Stimulated activated CD8-positive, alpha-beta memory T cell treated with anti-CD3 and anti-CD28 coated beads, Interleukin-2, amount 100 ng/mL, for 48 hours (primary cell): ENCODE results near the gene PRAMEF5.
"Not testable (repeated sequence)": the region's sequence is repeated elsewhere in the genome, so short reads cannot be mapped to it uniquely, and the experiment has no call there.

Experiments used
- DNase-seq, 2 donors: peaks; one replicate each; pipeline ENCODE4 v3.0.0-alpha.2; 2020; ENCODE audit warnings: low read depth in 2 of 2

The PRAMEF5 gene

DNA sequence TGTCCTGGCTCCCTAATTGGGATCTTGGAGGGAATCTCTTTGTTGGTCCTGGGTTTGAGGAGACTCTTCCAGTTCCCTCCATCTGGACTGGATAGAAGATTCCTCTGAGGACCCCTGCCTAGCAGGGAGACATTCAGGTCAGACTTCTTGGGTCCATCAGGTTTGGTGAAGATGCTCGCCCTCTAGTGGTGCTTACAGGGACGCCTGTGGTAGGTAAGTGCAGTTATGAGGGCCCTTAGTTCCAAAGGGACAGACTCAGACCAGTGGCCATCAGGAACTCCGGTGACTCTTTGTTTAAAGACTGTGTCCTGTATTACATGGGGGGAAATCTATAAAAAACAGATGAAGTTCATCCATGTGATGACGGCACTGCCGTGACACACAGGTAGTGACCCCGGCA lies 23.0 kb downstream of the PRAMEF5 start:
- DNase-seq = not testable (repeated sequence)

DNA sequence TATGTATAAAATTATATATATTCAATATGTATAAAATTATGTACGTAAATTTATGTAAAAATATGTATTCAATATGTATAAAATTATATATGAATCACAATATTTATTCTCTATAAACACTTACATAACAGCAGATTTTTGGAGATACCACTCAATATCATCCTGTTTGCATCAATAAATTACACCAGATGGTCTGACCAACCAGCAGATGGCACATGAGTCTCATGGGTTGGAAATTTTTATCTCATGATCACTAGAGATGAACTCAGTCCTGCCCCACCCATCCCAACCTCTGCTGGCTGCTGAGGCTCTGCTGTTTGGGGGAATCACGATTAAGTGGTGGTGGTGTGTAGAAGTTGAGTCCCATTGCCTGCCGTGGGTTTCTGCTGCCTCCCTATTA lies 25.6 kb downstream of the PRAMEF5 start:
- DNase-seq = not testable (repeated sequence)

- not testable (repeated sequence) for DNase-seq
Observed at GRCh38 chr1:13285037-13285436, 31.0 kb downstream of the PRAMEF5 start, which contains the start of gene PRAMEF8. Gene PRAMEF8 (minus strand): TSS chr1:13285137. CDS start chr1:13284091, 1,046 bp downstream.

- not testable (repeated sequence) for DNase-seq
Observed at GRCh38 chr1:13289030-13289429, 35.0 kb downstream of the PRAMEF5 start.

DNA sequence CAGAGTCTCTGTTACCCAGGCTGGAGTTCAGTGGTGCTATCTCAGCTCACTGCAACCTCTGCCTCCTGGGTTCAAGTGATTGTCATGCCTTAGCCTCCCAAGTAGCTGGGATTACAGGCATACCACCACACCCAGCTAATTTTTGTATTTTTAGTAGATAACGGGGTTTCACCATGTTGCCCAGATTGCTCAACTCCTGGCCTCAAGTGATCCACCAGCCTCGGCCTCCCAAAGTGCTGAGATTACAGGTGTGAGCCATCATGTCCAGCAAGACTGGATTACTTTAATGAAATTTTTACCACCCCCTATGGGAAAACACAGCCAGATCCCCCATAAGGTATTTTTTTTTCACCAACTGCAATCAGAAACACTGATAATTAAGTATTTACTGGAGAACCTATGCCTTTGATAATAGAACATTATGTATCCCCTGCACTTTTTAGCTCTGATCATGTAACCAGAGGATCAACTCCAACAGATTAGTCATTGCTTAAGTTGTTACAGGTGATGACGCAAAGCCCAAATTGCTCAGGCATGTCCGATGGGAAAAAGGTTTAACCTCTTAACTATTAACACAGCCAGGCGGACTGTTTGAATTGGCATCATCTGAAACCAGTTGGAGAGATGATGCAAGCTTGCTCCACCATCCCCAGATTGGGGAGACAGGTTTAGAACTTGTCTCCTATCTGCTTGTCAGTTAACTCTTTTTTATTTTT lies 43.4 kb downstream of the PRAMEF5 start:
- DNase-seq = not testable (repeated sequence)

DNA sequence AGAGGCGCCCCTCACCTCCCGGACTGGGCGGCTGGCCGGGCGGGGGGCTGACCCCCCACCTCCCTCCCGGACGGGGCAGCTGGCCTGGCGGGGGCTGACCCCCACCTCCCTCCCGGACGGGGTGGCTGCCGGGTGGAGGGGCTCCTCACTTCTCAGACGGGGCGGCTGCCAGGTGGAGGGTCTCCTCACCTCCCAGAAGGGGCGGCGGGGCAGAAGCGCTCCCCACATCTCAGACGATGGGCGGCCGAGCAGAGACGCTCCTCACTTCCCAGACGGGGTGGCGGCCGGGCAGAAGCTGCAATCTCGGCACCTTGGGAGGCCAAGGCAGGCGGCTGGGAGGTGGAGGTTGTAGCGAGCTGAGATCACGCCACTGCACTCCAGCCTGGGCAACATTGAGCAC lies 44.7 kb downstream of the PRAMEF5 start:
- DNase-seq = not testable (repeated sequence)

DNA sequence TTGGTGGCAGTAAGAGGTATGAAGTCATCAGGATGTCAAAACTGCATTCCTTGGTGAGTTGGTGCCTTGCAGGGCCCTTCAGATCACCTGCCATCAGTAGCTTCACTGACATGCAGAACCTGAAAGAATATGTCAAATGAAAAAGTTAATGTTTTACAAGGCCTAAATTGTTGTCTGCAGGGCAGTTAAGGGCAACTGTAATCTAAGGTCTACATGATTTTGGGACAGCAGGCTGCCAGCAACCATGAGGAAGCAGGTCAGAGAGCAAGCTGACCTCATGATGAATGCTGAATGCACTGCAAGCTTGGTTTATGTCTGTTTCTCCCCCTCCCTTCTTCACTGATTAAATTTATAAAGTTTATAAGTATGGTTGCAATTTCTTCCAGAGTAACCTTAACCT lies 48.2 kb downstream of the PRAMEF5 start:
- DNase-seq = not testable (repeated sequence)

DNA sequence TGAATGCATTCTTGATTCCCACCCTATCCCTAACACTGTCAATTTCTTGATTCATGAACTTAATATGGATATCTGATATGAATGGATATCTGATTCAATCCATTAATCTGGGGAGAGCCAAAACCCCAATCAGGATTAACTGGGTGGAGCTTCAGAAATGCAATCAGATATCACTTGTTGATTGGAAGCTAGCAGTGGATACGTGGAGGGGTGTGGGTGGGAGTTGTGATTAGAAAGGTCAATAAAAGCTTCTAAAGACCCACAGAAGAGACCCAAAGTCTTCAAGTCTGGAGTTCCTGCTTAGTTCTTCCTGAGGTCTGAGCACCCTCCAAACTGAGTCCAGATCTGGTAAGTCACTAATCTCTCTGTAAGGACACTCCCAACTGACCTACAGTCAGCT lies 49.2 kb downstream of the PRAMEF5 start, which contains the start of gene PRAMEF33:
Gene PRAMEF33, plus strand, starts transcription at position 301 of the 400 bp plus-strand sequence. CDS start 2,416 bp downstream, outside the sequence.
- DNase-seq = not testable (repeated sequence)
